HG02870 (cell line): ENCODE results near the gene LDLRAD4.

ENCODE experiments used
- ATAC-seq: cut with Tn5 transposase; IDR thresholded peaks from one replicate; pipeline ENCODE4 v1.9.1; 2021; ENCODE audit warnings: mild to moderate bottlenecking, moderate library complexity; ENCODE audit not compliant: unreplicated experiment

LDLRAD4 gene

DNA sequence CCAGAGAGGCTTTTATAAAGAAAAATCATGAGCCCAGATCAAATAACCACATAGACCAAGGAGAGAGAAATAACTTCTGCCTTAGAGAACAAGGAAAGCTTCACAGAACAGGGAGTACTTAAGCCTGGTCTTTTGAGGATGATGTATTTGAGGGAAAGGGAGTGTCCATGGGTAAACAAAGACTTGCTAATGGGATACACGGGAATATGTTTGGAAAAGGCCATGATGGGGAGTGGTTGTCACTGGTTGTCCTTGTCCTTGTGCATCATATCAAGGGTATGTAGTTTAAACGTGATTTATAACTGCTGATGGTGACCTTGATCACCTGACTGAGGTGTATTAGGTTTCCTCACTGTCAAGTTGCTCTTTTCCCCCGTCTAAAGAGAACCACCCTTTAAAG, 337.9 kb downstream of the LDLRAD4 start:
- ATAC-seq, result no peak

DNA sequence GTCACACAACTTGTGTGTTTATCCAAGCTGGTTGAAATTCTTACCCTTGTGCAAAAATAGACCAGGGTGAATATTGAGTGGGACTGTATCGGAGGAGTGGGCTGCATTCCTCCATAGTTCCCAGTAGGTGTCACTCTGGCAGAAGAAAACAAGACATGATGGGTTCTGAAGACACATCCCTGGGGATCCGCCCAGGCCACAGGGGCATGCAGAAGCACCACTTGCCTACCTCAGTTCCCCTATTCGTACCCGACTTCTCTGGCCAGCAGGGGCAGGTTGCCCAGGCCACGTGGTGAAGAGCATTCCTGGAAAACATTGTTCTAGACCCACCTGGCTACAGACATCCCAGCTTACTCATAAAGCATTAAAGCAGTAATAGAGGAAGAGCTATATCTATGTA, 339.6 kb downstream of the LDLRAD4 start:
- ATAC-seq, result peak; percentile 51

DNA sequence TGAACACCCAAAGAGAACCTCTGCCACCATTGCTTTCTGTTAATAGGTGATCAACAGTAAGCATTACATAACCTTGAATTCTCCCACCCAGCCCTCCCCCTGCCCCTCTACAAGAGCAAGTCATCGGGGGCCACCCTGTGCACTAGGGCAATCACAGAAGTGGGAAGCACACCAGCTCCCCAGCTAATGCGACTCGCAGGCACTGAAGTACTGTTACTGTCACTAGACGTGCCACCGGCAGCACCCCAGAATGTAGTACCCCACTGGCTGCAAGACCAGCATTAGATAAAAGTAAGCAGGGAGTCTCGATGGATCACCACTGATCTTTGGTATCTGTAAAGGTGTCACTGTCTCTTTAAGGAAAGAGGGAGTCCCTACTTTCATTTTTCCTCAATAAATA, 340.2 kb downstream of the LDLRAD4 start:
- no peak for ATAC-seq

DNA sequence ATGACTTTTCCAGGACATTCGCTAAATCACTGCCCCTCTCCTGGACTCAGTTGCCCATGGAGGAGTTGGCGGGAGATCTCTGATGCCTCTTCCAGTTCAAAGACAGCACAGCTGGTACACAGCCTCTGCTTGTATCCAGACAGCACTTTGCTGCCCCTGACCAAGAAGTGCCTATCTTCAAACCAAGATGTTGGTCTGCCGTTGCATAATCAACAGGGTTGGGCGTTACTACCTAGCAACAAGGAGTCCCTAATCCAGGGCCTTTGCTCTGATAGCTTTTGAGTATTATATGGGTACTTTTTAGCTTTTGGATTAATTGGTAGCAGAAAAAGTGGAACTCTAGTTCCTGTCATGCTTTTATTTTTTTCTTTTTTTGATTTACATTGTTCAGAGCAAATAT, 341.2 kb downstream of the LDLRAD4 start:
- ATAC-seq, result no peak

DNA sequence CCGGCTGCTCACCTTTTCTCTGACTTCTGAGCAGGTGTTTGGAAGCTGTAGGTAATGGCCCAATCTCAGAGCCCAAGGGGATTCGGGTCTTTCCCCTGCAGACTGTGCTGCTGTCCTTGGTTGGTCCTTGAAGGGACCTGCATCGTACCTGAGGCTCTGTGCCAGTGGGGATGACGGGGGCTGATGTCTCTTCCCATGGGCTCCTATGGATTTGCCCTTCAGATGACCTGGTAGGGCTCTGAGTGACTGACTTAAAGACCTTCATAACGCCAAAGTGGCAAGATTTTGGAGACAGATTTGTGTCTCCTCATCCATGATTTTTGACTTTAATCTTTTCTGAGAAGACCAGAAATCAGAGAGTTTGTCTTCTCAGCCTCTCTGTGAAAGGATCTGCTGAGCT, 341.7 kb downstream of the LDLRAD4 start:
- ATAC-seq, result no peak

DNA sequence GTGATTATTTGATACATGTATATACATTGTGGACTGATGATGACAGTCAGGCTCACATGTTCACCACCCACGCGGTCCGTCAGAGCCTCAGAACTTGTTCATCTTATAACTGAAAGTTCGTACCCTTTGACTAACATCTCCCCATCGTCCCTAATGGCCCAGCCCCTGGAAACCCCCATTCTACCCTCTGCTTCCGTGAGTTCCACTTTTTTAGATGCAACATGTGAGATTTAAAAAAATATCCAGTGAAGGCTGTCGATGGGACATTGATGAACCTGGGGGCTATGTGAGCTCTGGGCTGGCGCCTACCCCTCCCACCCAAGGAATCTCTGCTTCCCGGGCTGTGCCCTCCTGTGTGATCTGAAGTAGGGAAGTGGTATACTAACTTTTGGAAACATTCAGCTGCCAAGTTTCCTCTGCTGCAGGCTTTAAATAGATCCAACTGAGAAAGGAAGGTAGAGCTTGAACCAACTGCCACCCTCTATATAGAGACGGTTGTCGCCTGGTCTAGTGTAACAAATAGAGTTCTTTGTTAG, 344.0 kb downstream of the LDLRAD4 start:
- ATAC-seq, result peak; percentile 62

DNA sequence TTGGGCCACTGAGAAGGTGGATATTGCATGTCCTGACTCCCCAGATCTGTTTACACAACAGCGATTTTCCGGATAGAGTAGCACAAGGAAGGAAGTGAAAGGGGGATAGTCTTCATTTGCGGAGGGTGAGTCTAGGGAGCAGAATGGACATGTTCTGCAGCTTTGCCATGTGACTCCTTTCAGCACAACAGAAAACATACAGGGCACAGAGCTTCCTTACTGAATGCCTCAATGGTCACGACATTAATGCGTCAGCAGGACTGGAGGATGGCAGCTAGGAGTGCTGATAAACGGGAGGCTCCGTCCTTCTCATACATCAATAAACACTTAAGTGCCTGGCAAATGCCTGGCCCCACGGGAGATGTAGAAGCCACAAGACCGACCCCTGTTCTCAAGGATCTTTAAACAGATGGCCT, 344.8 kb downstream of the LDLRAD4 start:
- ATAC-seq, result no peak

DNA sequence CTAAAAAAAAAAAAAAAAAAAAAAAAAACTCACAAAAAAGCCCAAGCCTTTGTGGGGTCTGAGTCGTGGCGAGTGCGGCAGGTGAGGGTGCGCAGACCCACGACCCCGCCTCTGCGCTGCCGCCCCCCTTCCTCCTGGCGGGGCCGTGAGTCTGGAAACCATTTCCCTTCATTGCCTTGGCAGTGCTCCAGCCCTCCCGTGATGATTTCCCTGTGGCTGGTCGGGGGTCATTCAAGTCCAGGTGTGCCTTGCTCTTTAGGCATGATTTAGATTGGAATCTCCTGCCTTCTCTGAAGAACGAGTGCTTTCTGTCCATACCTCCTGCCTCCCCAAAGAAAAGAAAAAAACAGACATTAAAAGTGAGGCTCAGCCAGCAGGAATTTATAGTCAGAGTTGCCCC, 346.0 kb downstream of the LDLRAD4 start:
- no peak for ATAC-seq

DNA sequence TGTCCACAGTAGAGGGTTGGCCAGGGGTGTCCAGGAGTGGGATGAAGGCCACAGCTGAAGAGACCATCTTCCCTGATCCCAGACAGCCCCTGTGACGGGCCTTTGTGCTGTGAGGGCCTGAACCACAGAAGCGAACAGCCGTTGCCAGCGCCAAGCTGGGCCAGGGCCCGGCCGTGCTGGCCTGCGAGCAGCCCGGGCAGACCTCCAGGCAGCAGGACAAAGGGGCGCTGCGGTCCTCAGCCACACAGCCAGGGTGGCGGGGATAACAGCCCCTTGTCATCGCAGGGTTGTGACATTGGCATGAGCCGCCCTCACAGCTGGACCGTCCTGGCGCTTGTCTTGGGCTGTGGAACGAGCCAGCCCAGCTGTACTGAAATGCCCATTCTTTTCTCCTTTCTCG, 346.7 kb downstream of the LDLRAD4 start:
- ATAC-seq, result no peak

DNA sequence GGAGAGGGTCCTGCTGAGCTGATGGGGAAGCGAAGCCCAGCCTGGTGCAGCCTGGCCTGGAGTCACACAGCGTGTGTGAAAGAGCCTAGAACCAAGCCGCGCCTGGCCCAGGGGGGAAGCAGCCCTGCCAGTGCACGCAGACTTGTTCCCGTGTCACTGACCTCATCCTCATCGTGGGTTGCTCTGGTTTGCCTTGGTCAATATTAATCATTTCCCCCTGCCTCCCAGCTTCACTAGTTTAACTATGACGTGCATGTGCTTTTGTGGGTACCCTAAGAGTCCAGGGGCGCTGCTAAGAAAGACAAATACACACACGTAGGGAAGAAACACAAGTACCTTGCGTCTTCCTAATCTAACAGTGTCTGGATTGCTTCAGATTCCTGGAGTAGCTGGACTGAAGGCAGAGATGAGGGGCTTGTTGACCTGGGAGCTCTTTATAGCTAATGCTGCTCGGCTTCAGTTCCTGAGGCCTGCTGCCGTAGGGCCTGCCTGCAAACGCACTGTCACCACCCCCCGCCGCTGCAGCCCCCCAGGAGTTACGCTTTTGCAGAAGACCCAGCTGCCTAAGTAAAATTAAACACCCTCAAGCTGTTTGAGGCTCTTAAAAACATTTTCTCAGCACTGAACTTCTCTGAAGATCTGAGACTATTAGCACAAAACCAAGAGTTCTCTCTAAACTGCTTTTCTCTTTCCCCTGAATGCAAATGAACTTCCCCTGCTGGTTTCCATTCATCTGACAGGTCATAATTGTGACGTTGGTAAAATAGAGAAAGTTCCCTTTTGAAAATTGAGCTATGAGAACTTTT, 348.6 kb downstream of the LDLRAD4 start:
- ATAC-seq, result peak; percentile 56

DNA sequence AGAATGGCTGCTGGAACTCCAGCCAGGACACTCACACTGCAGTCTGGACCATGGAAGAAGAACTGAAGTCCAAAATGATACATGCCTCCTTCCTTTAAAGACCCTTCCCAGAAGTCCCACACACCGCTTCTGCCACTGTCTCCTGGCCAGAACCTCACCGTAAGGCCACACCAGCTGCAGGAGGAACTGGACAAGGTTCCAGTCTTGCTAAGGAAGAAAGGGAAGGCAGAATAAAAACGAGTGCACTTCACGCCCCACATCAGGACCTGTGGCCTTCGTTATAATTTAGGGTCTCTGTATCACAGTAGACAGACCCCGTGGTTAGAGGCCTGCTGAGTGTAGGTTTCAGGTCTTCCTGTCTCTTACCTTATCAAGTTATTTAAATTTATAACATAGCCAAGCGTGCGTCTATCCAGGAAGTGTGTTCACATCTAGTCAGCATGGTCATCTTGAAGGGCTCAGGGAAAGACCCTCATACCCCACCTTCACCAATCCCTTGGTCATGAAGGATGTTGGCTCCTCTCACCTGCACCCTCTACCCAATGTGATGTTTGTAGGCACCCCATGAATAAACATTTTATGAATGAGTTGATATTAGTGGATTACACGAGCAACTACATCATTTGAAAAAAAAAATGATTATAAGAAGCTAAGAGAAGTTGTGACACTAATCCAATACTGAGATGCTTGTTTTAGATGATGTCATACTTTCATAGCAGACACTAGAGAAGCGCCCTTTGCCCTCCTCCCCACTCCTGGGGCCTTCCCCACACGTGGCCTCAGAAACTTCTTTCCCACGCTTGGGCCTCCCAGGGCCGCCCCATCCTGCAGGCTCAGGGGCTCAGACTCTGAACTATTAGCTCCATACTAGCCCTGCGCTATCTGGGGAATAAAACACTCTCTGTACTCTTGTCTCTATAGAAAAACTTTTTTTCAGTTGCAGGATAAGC, 350.2 kb downstream of the LDLRAD4 start:
- ATAC-seq, result peak; percentile 55

DNA sequence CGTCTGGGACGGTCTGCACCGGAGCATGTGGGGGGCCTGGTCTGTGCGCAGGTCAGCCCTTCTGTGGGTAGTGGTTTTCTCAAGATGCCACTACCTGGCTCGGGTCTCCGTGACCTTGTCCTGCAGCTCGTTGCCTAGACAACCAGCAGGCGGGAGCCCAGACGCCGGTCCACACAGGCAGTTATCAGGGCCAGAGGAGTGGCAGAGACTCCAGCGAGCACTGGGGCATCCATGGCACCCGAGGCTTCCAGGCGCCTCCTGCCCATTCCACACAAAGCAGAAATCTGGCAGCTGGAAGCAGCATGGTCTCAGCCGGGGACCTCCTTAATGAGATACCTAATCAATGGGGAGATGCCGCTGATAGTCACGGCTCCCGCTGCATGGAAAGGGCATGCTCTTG, 351.7 kb downstream of the LDLRAD4 start:
- no peak for ATAC-seq

DNA sequence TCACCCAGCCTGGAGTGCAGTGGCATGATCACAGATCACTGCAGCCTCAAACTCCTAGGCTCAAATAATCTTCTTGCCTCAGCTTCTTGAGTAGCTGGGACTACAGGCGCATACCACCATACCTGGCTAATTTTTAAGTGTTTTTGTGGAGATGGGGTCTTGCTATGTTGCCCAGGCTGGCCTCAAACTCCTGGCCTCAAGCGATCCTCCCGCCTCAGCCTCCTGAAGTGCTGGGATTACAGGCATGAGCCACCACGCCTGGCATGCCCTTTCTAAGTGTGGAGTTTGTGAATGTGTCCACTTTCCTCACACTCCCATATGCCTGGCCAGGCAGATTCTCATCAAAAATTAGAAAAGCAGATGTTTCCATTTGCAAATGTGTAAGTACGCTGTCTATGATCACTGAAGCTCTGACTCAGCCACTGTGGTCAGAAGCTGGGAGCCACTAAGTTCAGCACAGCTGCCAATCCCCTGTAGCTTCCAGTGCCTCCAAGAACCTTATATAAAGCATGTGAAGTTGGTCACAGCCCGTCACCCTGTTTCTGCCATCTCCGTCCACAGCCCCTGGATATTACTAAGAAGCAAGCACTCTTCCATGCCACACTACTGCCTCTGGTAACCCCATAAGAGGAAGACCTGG, 352.4 kb downstream of the LDLRAD4 start:
- no peak for ATAC-seq

DNA sequence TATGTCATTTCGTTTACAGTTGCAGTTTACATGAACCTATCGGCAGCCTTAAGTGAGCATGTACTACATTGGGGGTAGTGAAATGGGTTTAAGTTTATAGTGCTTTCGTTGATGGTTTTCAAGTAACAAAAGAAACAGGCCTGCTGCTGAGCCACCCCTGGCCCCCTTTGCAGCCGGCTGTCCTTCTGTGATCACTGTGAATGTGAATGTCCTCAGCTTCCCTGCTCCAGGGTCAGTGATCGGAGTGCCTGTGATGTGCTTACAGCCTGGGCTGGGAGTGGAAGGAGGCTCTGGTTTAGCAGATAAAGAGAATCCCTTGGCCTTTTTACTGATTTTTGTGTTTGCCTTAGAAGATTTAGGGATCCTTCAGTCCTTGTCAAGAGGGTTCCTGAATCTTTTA, 353.6 kb downstream of the LDLRAD4 start:
- ATAC-seq, result no peak

DNA sequence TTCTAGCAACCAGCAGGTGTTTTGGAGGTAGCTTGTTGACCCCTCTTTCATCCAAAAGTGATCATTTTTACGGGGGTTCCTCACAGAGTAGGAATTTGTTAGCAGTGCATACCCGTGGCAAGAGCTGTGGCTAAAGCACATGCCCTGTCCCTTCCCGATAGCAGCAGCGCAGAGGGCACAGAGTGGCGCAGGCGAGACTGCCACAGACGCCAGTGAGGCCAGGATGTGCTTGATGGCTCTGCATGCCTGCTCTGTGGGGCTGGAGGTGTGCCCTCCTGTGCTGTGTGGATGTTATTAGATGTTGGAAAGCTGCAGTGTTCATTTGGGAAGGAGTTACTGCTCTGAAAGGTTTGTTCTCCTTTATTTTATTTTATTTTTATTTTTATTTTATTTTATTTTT, 354.2 kb downstream of the LDLRAD4 start:
- no peak for ATAC-seq

DNA sequence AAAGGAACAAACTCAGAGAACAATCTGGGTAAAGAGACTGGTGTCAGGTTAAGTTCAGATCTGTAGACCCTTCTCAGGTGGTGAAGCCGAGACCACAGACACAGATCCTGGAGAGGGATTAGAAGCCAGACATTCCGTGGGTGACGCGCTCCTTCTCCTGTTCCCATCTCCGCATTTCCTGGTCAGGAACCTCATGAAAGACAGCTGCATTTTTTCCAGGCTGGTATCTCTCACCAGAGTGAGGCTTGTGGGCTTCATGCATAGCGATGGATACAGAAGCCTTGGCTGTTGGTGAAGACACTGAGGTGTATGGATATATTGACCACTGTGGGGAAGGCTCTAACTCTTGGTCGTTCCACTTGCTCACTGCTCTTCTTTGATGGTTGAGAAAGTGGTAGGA, 355.2 kb downstream of the LDLRAD4 start:
- ATAC-seq, result no peak

DNA sequence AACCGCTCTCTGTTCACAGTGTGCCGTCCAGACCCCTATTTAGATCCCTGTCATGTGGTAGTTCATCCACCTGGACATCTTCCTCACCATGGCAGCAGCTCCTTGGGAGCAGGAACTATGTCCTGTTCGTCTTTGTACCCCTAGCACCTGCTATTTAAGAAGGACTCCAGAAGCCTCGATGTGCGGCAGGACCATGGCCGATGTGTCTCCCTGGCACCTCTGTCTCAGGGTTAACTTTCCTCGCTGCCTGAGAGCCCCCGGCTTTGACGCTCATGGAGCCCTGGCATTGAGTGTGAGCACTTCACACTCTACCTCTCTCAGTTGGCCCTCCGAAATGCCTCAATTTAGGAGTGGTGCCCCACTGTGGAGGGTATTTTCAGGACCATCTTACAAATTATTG, 355.8 kb downstream of the LDLRAD4 start:
- no peak for ATAC-seq

DNA sequence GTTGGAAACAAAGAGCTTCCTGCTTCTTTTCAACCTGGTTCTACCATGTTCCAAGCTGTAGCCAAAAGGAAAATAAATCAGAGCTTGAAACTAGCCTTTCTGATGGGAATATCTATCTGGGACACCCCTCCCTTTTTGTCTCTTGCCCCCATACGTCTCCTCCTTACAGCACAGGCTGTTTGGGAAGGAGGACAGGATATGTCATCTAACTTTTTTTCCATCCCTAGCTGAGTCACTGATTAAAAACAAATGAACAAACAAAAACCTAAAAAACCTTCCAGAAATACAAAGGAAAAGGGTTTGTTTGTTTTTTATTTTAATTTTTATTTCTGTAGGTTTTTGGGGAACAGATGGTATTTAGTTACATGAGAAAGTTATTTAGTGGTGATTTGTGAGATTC, 356.2 kb downstream of the LDLRAD4 start:
- ATAC-seq, result no peak

DNA sequence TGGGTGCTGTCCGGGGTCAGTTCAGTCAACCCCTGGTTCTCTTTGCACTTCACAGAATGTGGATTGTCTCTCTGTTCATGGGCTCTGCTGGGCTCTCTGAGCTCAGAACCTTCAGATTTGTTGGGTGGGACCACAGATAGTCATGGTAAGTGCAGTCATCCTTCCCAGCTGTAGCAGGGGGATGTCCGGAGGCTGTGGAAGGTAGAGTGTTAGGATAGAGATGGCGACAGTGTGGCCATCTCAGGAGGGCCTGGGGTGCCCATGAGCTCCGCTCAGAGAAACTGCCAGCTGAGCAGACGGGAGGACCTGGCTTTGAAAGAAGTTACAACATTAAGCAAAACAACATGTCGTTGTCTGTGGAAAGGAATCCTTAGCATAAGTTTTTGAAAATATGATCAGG, 358.0 kb downstream of the LDLRAD4 start:
- peak; percentile 26 for ATAC-seq

DNA sequence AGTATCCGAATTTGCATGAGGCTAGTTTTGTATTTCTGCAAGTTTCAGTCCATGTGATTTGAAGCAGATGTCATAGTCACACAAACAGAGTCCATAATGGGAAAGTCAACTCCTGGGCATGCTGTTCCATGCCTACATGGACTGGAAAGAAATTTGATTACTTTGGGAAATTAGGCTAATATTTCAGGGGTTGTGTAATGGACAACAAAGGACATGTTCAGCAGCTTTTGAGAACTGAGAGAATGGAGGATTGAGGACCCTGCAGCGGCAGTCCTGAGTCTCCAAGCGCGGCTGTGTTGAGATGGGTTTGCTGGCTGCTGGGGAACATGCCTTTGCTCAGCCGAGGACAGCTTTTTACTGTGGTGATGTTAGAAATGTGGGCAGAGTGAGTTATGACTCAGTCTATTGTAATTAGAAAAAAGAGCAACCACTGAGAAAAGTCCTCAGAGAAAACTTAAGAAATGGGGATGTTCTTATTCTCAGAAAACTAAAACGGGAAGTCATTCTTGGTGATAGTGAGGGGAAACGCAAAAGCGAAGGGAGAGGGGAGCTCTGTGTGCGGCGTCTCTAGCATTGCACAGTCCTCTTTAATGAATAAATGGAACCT, 358.6 kb downstream of the LDLRAD4 start:
- peak; percentile 92 for ATAC-seq

DNA sequence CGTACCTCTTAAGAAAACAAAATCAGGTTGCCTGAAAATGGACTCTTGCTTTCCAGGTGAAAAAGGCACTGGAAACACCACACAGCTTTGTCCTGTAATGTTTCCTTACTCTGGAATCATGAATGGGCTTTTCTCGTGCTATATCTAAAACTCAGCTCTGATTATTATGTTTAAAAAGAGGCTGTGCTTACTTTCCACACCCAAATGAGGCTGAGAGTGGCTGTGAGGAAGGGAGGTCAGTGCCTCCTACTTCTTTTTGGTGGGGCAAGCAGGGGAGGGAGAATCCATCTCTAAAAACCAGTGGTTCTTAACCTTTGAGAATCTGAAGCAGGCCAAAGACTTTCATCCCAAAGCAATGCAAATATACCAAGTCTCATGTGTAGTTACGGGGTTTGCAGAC, 359.2 kb downstream of the LDLRAD4 start:
- no peak for ATAC-seq
